Choroid plexus epithelial cell (primary cell): Measurements from ENCODE around the gene LRRC45.

Source experiments
- DNase-seq: peaks from one replicate; pipeline ENCODE4 v3.0.0-alpha.2; 2010; ENCODE audit warnings: low read depth
- H3K4me3 ChIP-seq: 2 replicates; pipeline ENCODE4 v1.5.1; 2011; ENCODE audit warnings: low read depth, mild to moderate bottlenecking, control low read depth, low read length, moderate library complexity
- TF ChIP-seq, protein P1 (sequence below): conservative IDR thresholded peaks from 2 replicates; pipeline ENCODE4 v1.5.1; 2011; ENCODE audit warnings: low read depth, mild to moderate bottlenecking, control low read depth, inconsistent platforms, low read length, moderate library complexity

The LRRC45 gene

DNA sequence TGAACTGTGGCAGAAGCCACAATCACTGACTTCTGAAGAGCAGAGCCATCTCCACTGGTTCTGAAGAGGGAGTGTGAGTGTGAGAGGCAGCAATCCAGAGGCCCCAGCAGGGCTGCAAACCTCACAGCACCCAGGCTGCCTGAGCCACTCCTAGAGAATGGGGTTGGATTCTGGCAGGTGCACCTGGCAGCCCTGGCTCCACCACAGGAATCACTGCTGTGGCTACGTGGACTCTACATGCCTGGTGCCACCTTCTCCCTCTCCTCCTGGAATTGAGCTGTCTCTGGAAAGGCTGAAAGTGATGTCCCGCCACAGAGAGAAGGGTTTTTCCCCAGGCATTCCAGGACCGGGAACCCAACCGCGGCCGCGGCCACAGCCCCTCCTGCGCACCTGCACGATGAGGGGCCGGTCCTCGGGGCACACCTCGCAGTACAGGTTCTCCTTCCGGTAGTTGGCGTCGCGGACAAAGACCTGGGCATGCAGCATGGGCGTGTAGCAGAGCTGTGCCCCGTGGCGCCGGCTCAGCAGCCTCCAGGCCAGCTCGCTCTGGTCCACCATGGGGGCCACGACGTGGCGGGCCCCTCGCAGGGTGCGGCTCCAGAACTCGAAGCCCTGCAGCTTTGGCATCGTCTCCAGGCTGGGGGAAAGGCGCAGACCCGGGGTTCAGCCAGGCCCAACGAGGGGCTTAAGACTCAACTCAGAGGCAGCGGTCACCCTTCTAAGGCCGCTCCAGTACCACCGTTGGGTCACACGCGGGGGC, 41.5 kb downstream of the LRRC45 start:
- peak overlapping the region; percentile 76 for H3K4me3 ChIP-seq
- TF ChIP-seq, protein P1, sequence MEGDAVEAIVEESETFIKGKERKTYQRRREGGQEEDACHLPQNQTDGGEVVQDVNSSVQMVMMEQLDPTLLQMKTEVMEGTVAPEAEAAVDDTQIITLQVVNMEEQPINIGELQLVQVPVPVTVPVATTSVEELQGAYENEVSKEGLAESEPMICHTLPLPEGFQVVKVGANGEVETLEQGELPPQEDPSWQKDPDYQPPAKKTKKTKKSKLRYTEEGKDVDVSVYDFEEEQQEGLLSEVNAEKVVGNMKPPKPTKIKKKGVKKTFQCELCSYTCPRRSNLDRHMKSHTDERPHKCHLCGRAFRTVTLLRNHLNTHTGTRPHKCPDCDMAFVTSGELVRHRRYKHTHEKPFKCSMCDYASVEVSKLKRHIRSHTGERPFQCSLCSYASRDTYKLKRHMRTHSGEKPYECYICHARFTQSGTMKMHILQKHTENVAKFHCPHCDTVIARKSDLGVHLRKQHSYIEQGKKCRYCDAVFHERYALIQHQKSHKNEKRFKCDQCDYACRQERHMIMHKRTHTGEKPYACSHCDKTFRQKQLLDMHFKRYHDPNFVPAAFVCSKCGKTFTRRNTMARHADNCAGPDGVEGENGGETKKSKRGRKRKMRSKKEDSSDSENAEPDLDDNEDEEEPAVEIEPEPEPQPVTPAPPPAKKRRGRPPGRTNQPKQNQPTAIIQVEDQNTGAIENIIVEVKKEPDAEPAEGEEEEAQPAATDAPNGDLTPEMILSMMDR, result no peak
- DNase-seq, result no peak

DNA sequence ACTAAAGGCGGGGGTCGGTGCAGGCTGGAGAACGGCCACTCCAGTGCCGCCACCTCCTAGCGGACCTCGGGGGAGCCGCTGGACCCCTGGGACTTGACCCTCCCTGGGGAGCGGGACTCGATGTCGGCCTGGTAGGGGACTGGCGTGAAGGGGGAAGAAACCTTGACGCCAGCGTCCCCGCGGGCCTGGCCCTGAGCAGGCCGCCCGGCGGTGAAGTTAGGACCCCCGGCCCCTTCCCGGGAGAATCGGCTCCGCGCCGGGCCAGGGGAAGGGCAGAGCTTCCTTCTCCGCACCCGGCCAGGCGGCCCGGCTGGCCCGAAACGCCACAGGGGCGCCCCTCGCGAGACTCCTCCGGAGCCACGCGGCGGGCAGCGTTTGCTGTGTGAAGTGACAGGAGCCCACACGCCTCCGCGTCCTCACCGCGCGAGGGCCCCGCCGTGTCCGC, 42.1 kb downstream of the LRRC45 start:
- DNase-seq, result peak; percentile 39
- TF ChIP-seq, protein P1, result no peak
- H3K4me3 ChIP-seq, result peak overlapping the region; percentile 76

DNA sequence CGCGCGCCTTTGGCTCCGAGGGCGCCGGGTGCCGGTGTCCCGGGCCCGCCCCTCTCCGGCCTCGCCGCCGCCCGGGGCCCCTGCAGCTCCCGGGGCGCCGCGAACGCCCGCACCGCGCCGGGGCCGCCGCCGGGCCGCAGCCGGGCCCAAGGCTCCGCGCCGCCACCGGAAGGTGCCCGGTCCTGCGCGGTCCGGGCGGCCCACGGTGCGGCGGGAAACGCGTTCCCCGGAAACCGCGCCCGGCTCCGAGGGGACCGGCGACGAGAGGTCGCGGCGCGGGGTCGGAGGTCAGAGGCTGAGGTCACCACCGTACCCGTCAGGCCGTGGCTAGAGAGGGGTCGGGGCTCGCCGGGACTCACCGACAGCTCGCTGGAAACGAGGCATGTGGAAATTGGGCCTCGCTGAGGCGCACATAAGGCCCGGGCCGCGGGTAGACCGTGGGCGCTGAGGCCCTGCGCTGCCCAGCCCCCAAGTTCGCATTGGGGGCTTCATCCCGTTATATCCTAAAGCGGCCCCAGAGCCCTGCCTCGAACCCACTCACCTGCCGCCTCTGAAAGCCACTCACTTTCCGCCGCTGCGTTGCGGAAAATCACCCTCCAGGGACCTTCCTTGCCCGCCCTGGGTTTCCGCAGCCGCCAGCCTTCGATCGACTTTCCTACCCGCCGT, 42.7 kb downstream of the LRRC45 start, which contains the start of gene DUS1L:
Gene DUS1L (minus strand): TSS at position 167 of the 666 bp plus-strand sequence. CDS start 745 bp downstream, outside the sequence.
- TF ChIP-seq, protein P1, result no peak
- peak within 1 kb of the TSS; percentile 76 for H3K4me3 ChIP-seq
- DNase-seq, result peak; percentile 53

DNA sequence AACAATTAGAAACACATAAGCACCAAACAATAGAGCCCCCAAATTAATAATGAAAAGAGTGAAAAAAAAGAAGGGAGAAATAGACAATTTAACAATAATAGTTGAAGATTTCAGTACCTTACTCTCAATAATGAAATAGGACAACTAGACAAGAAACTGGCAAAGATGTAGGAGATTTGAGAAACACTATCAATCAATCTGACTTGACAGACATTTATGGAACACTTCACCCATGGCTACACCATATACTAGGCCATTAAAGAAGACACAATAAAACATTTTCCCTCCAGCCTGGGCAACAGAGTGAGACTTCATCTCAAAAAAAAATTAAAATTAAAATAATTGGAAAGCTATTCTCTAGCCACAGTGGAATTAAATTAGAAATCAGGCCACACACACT, 47.5 kb downstream of the LRRC45 start:
- TF ChIP-seq, protein P1, result no peak
- no peak overlapping the region for H3K4me3 ChIP-seq
- no peak for DNase-seq

DNA sequence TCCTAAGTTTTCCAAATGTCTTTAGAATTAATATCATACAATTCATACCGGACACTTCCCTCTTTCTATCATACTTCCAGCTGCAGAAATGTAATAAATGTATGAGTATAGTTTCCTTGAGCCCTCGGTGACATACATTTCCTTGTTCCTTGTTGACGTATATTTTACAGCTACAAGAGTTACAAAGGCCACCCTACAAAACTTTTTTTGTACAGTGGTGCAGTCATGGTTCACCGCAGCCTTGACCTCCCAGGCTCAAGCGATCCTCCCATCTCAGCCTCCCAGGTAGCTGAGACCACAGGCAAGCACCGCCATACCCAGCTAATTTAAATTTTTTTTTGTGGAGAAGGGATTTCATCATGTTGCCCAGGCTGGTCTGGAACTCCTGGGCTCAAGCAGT, 49.7 kb downstream of the LRRC45 start:
- no peak for DNase-seq
- H3K4me3 ChIP-seq, result no peak overlapping the region
- TF ChIP-seq, protein P1, result no peak

DNA sequence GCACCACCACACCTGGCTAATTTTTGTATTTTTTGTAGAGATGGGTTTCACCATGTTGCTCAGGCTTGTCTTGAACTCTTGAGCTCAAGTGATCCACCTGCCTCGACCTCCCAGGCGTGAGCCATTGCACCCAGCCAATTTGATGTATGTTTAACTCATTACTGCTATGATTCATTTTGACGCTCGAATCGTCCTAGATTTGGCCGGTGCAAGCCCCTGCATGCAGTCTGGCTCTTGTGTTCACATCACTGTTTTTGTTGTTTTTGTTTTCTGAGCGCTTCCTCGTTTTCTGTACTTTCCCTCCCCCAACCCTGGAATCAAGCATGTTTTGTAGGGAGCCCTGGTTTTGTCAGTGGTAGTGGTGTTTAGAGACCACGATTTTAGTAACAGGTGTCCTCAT, 50.3 kb downstream of the LRRC45 start:
- DNase-seq, result no peak
- no peak overlapping the region for H3K4me3 ChIP-seq

More for the DNA sequence above, 50.3 kb downstream of the LRRC45 start:
- TF ChIP-seq, protein P1, result no peak
